Astrocyte (in vitro differentiated cells and primary cell): ENCODE data around the gene PTPRT.

Experiments
- CTCF ChIP-seq: IDR thresholded peaks from 2 replicates; pipeline ENCODE4 v1.5.1; 2011; ENCODE audit warnings: low read depth, mild to moderate bottlenecking, inconsistent platforms, low read length, moderate library complexity; ENCODE audit not compliant: insufficient read depth
- EZH2 ChIP-seq: IDR thresholded peaks from 2 replicates; pipeline ENCODE4 v1.6.1; 2012; ENCODE audit warnings: mild to moderate bottlenecking, low read length, inconsistent platforms; ENCODE audit not compliant: insufficient read depth

- TF ChIP-seq CTCF: no peak
- TF ChIP-seq EZH2: no peak
Measured at GRCh38 chr20:42255821-42256220, 933.9 kb downstream of the PTPRT start.
